Activated naive CD8-positive, alpha-beta T cell treated with anti-CD3 and anti-CD28 coated beads, Interleukin-2, amount 10 ng/mL, durations not matched to agents 7 days and 5 days (primary cell): ENCODE data around the gene SP9. TPM values are rescaled to one million over a fixed set of nuclear protein-coding genes. Genes with fewer than 3 reads are reported as not detected.
"Not testable (repeated sequence)": the region's sequence is repeated elsewhere in the genome, so short reads cannot be mapped to it uniquely, and the experiment has no call there.

Experiments used
- ATAC-seq: fragments of 150-1000 bp; cut with Tn5 transposase; one replicate; pipeline ENCODE4 v1.10.0; 2021; ENCODE audit warnings: low read depth, moderate library complexity
- POLR2A ChIA-PET: fragments of 350-600 bp; sonication (Branson Sonifier 250); formaldehyde crosslinking; loops from one replicate; lab custom pipeline; 2021; ENCODE audit warnings: antibody characterized with exemption; lab: Charles Lee
- DNase-seq: peaks from one replicate; pipeline ENCODE4 v3.0.0; 2021
- H3K27ac Mint-ChIP-seq: one replicate; pipeline ENCODE4 v1.8.0; 2022; ENCODE audit warnings: mild to moderate bottlenecking, mixed read lengths
- H3K27me3 Mint-ChIP-seq: one replicate; pipeline ENCODE4 v1.8.0; 2022; ENCODE audit warnings: mild to moderate bottlenecking, moderate library complexity, mixed read lengths
- H3K36me3 Mint-ChIP-seq: one replicate; pipeline ENCODE4 v1.8.0; 2021; ENCODE audit warnings: mild to moderate bottlenecking, mixed read lengths
- H3K4me1 Mint-ChIP-seq: one replicate; pipeline ENCODE4 v1.8.0; 2021; ENCODE audit warnings: mixed read lengths
- H3K4me3 Mint-ChIP-seq: one replicate; pipeline ENCODE4 v1.8.0; 2022; ENCODE audit warnings: mild to moderate bottlenecking, moderate library complexity, mixed read lengths
- H3K9me3 Mint-ChIP-seq: one replicate; pipeline ENCODE4 v1.8.0; 2021; ENCODE audit warnings: mixed read lengths
- total RNA-seq, 2 experiments: library from RNA; stranded (reverse); gene quantifications; one replicate each; pipeline ENCODE4 v1.2.3, GENCODE V29; 2021

SP9 gene
- total RNA-seq, 2 experiments from 2014 or later: not detected

GRCh38 chr2:174344716-174345461, 10.1 kb downstream of the SP9 start:
- peaks cover 26% of the 10 kb centered on the region for H3K4me1 Mint-ChIP-seq
- no peak overlapping the region for H3K4me3 Mint-ChIP-seq
- H3K27ac Mint-ChIP-seq: no peak overlapping the region
- H3K27me3 Mint-ChIP-seq: peaks cover 50% of the 10 kb centered on the region
- POLR2A ChIA-PET: no interaction called here
- H3K36me3 Mint-ChIP-seq: peaks cover 10% of the 10 kb centered on the region
- ATAC-seq: no peak
- DNase-seq: no peak
- no peaks in the 10 kb centered on the region for H3K9me3 Mint-ChIP-seq

GRCh38 chr2:174350018-174350417, 15.3 kb downstream of the SP9 start:
- POLR2A ChIA-PET: no interaction called here
- ATAC-seq (no peak), DNase-seq (no peak)
- H3K27me3 Mint-ChIP-seq: peaks cover 9% of the 10 kb centered on the region
- H3K4me3 Mint-ChIP-seq: no peak overlapping the region
- peaks cover 2% of the 10 kb centered on the region for H3K4me1 Mint-ChIP-seq
- no peak overlapping the region for H3K27ac Mint-ChIP-seq
- peaks cover 9% of the 10 kb centered on the region for H3K36me3 Mint-ChIP-seq
- H3K9me3 Mint-ChIP-seq: no peaks in the 10 kb centered on the region

- Mint-ChIP-seq H3K27ac (no peak overlapping the region), H3K4me1 (no peaks in the 10 kb centered on the region), H3K4me3 (no peak overlapping the region), H3K9me3 (no peaks in the 10 kb centered on the region), H3K36me3 (peaks cover 7% of the 10 kb centered on the region), H3K27me3 (peaks cover 4% of the 10 kb centered on the region)
- DNase-seq: no peak
- no peak for ATAC-seq
- POLR2A ChIA-PET: no interaction called here
These were observed 15.9 kb downstream of the SP9 start for GRCh38 chr2:174350593-174351181.

- DNase-seq: no peak
- POLR2A ChIA-PET: no interaction called here
- Mint-ChIP-seq H3K27ac (no peak overlapping the region), H3K27me3 (no peaks in the 10 kb centered on the region), H3K4me1 (no peaks in the 10 kb centered on the region), H3K36me3 (peaks cover 12% of the 10 kb centered on the region), H3K9me3 (no peaks in the 10 kb centered on the region), H3K4me3 (no peak overlapping the region)
- ATAC-seq: no peak
These were observed 18.2 kb downstream of the SP9 start for GRCh38 chr2:174353004-174353403.

GRCh38 chr2:174356347-174356746, 21.6 kb downstream of the SP9 start:
- no peaks in the 10 kb centered on the region for H3K27me3 Mint-ChIP-seq
- ATAC-seq (no peak), DNase-seq (no peak)
- peaks cover 2% of the 10 kb centered on the region for H3K9me3 Mint-ChIP-seq
- no peak overlapping the region for H3K4me3 Mint-ChIP-seq
- POLR2A ChIA-PET: no interaction called here
- H3K4me1 Mint-ChIP-seq: no peaks in the 10 kb centered on the region
- no peak overlapping the region for H3K27ac Mint-ChIP-seq
- peaks cover 17% of the 10 kb centered on the region for H3K36me3 Mint-ChIP-seq

- POLR2A ChIA-PET, ATAC-seq, H3K4me1 Mint-ChIP-seq, H3K27ac Mint-ChIP-seq, DNase-seq, H3K27me3 Mint-ChIP-seq, H3K9me3 Mint-ChIP-seq, H3K4me3 Mint-ChIP-seq: not testable (repeated sequence)
- peaks cover 39% of the 10 kb centered on the region for H3K36me3 Mint-ChIP-seq
These were observed 24.9 kb downstream of the SP9 start for GRCh38 chr2:174359663-174360062.

- Mint-ChIP-seq H3K9me3 (peaks cover 15% of the 10 kb centered on the region), H3K36me3 (peaks cover 62% of the 10 kb centered on the region), H3K27me3 (no peaks in the 10 kb centered on the region), H3K4me1 (no peaks in the 10 kb centered on the region), H3K27ac (no peak overlapping the region), H3K4me3 (no peak overlapping the region)
- POLR2A ChIA-PET: no interaction called here
- DNase-seq (no peak), ATAC-seq (no peak)
These were observed 28.2 kb downstream of the SP9 start for GRCh38 chr2:174362949-174363348.

GRCh38 chr2:174363492-174364225, 28.9 kb downstream of the SP9 start:
- H3K27me3 Mint-ChIP-seq, POLR2A ChIA-PET, H3K4me3 Mint-ChIP-seq, ATAC-seq, DNase-seq, H3K27ac Mint-ChIP-seq, H3K4me1 Mint-ChIP-seq: not testable (repeated sequence)
- Mint-ChIP-seq H3K9me3 (peaks cover 15% of the 10 kb centered on the region), H3K36me3 (peaks cover 63% of the 10 kb centered on the region)

- peaks cover 15% of the 10 kb centered on the region for H3K9me3 Mint-ChIP-seq
- peaks cover 62% of the 10 kb centered on the region for H3K36me3 Mint-ChIP-seq
- POLR2A ChIA-PET: no interaction called here
- DNase-seq: no peak
- no peaks in the 10 kb centered on the region for H3K27me3 Mint-ChIP-seq
- ATAC-seq: no peak
- H3K27ac Mint-ChIP-seq: no peak overlapping the region
- no peak overlapping the region for H3K4me3 Mint-ChIP-seq
- H3K4me1 Mint-ChIP-seq: no peaks in the 10 kb centered on the region
These were observed 29.9 kb downstream of the SP9 start for GRCh38 chr2:174364628-174365027.

- ATAC-seq: no peak
These were observed 30.8 kb downstream of the SP9 start for GRCh38 chr2:174365571-174365970.

GRCh38 chr2:174368691-174369090, 33.9 kb downstream of the SP9 start:
- no peak overlapping the region for H3K27ac Mint-ChIP-seq
- no peaks in the 10 kb centered on the region for H3K27me3 Mint-ChIP-seq
- DNase-seq (no peak), ATAC-seq (no peak)
- peaks cover 48% of the 10 kb centered on the region for H3K36me3 Mint-ChIP-seq
- H3K4me3 Mint-ChIP-seq: no peak overlapping the region
- H3K9me3 Mint-ChIP-seq: peaks cover 11% of the 10 kb centered on the region
- no peaks in the 10 kb centered on the region for H3K4me1 Mint-ChIP-seq
- POLR2A ChIA-PET: no interaction called here

More at GRCh38 chr2:174365571-174365970, 30.8 kb downstream of the SP9 start:
- H3K9me3 Mint-ChIP-seq: peaks cover 13% of the 10 kb centered on the region
- no peak for DNase-seq
- no peak overlapping the region for H3K4me3 Mint-ChIP-seq
- no peaks in the 10 kb centered on the region for H3K27me3 Mint-ChIP-seq
- no peaks in the 10 kb centered on the region for H3K4me1 Mint-ChIP-seq
- POLR2A ChIA-PET: interaction anchor here (0.9 kb wide), 1 partner anchor 31 kb away, joined by 4 read pairs; no protein-coding TSS in a partner anchor
- H3K36me3 Mint-ChIP-seq: peaks cover 61% of the 10 kb centered on the region
- no peak overlapping the region for H3K27ac Mint-ChIP-seq

- peaks cover 11% of the 10 kb centered on the region for H3K36me3 Mint-ChIP-seq
- no peaks in the 10 kb centered on the region for H3K9me3 Mint-ChIP-seq
- ATAC-seq: no peak
- no peak for DNase-seq
- H3K4me3 Mint-ChIP-seq: no peak overlapping the region
- no peaks in the 10 kb centered on the region for H3K4me1 Mint-ChIP-seq
- no peak overlapping the region for H3K27ac Mint-ChIP-seq
- POLR2A ChIA-PET: no interaction called here
- H3K27me3 Mint-ChIP-seq: no peaks in the 10 kb centered on the region
These were observed 42.2 kb downstream of the SP9 start for GRCh38 chr2:174376967-174377366.

GRCh38 chr2:174383796-174384195, 49.0 kb downstream of the SP9 start:
- ATAC-seq: no peak
- no peak overlapping the region for H3K27ac Mint-ChIP-seq
- no peak for DNase-seq
- H3K36me3 Mint-ChIP-seq: peaks cover 14% of the 10 kb centered on the region
- H3K9me3 Mint-ChIP-seq: no peaks in the 10 kb centered on the region
- POLR2A ChIA-PET: interaction anchor here (0.6 kb wide), 1 partner anchor 756 kb away, joined by 3 read pairs; no protein-coding TSS in a partner anchor
- H3K27me3 Mint-ChIP-seq: no peaks in the 10 kb centered on the region
- peaks cover 4% of the 10 kb centered on the region for H3K4me1 Mint-ChIP-seq
- no peak overlapping the region for H3K4me3 Mint-ChIP-seq
